Activated CD4-positive, alpha-beta T cell treated with anti-CD3 and anti-CD28 coated beads for 36 hours (primary cell): Measurements from ENCODE around the gene SKI. TPM values are rescaled to one million over a fixed set of nuclear protein-coding genes. Genes with fewer than 3 reads are reported as not detected.

Experiments
- ATAC-seq: fragments of 200-7000 bp; cut with Tn5 transposase; one replicate; pipeline ENCODE4 v1.10.0; 2021; ENCODE audit warnings: mild to moderate bottlenecking, moderate library complexity
- CTCF ChIA-PET: fragments of 350-600 bp; sonication (Branson Sonifier 250); formaldehyde crosslinking; loops from one replicate; lab custom pipeline; 2021; ENCODE audit warnings: antibody characterized with exemption; lab: Charles Lee
- POLR2A ChIA-PET: fragments of 350-600 bp; sonication (Branson Sonifier 250); formaldehyde crosslinking; loops from one replicate; lab custom pipeline; 2021; ENCODE audit warnings: antibody characterized with exemption, inconsistent platforms; lab: Charles Lee
- DNase-seq: peaks from one replicate; pipeline ENCODE4 v3.0.0-alpha.2; 2020
- H3K27ac Mint-ChIP-seq: one replicate; pipeline ENCODE4 v1.8.0; 2021; ENCODE audit warnings: mixed read lengths
- H3K27me3 Mint-ChIP-seq: one replicate; pipeline ENCODE4 v1.8.0; 2021; ENCODE audit warnings: mixed read lengths
- H3K36me3 Mint-ChIP-seq: one replicate; pipeline ENCODE4 v1.8.0; 2021; ENCODE audit warnings: low read depth, mixed read lengths
- H3K4me1 Mint-ChIP-seq: one replicate; pipeline ENCODE4 v1.8.0; 2021; ENCODE audit warnings: mixed read lengths
- H3K4me3 Mint-ChIP-seq: one replicate; pipeline ENCODE4 v1.8.0; 2021; ENCODE audit warnings: mild to moderate bottlenecking, moderate library complexity, mixed read lengths
- H3K9me3 Mint-ChIP-seq: one replicate; pipeline ENCODE4 v1.8.0; 2021; ENCODE audit warnings: low read depth, mixed read lengths
- intact Hi-C, 2 experiments: fragments of 100-400 bp; cut with DNase I in 1 of 2; cut with micrococcal nuclease in 1 of 2; formaldehyde crosslinking; loops; one replicate each; pipeline versions ENCODE4 v1.14.2 to v1.15.1; 2022 to 2024; cut with DNase I, micrococcal nuclease
- total RNA-seq, 2 experiments: library from RNA; stranded (reverse); gene quantifications; one replicate each; pipeline ENCODE4 v1.2.3, GENCODE V29; 2021

The SKI gene
- total RNA-seq, 2 experiments from 2014 or later: 28.7 to 34.0 TPM

DNA sequence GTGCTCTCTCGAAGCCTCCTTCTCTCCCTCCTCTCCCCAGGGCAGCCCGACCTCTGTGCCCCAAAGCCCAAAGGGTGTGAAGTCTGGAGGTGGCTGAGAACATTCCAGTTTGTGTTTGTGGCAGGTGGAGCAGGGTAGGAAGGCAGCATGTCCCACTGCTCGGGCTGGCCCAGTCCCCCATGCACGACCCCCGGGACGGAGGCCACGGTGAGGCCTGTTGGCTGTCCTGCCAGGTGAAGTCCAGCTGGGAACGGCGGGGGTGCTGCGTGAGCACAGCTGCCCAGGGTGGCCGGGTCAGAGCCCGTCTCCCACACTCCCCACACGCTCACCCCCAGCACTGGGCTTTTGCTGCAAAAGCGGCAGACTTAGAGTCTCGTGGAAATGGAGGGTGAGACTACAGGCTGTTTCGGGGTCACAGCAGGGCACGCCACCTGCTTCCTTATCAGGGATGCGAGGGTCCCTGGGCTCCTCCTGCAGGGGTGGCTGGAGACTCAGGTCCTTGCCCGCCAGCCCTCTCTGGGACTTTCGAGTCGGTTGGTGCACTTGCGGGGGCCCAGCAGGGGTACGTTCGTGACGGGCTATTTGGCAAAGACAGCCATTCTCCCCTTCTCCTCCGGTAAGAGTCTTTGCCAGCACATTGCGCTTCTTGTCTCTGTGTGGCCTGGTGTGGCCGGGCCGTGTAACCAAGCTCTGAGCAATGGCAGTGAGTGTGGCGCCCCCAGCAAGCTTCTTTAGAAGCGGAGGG is 123.0 kb downstream of the SKI start:
- H3K9me3 Mint-ChIP-seq: no peaks in the 10 kb centered on the region
- H3K4me1 Mint-ChIP-seq: no peaks in the 10 kb centered on the region
- ChIA-PET CTCF (no interaction called here), POLR2A (no interaction called here)
- no peaks in the 10 kb centered on the region for H3K36me3 Mint-ChIP-seq
- ATAC-seq: no peak
- H3K27ac Mint-ChIP-seq: no peak overlapping the region
- H3K4me3 Mint-ChIP-seq: no peak overlapping the region
- intact Hi-C loops: no loop called here
- no peaks in the 10 kb centered on the region for H3K27me3 Mint-ChIP-seq
- DNase-seq: no peak

DNA sequence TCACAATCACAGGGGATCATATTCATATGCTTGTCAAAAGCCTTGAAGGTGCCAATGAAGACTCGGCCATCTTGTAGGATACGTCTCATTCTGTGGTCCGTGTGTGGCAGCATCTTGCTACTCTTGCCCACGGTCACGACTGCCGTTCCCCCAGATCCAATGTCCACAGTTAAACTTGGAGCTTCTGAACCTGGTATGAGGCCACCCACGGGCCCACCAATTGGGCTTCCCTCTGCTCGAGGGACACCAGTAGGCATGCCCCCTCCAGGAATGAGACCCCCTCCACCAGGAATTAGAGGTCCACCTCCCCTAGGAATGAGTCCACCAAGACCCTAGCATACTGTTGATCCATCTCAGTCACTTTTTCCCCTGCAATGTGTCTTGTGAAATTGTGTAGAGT is 123.6 kb downstream of the SKI start:
- no peaks in the 10 kb centered on the region for H3K27me3 Mint-ChIP-seq
- POLR2A ChIA-PET: no interaction called here
- CTCF ChIA-PET: no interaction called here
- no peak overlapping the region for H3K27ac Mint-ChIP-seq
- DNase-seq (no peak), ATAC-seq (no peak)
- H3K4me1 Mint-ChIP-seq: no peaks in the 10 kb centered on the region
- no peaks in the 10 kb centered on the region for H3K36me3 Mint-ChIP-seq
- H3K9me3 Mint-ChIP-seq: no peaks in the 10 kb centered on the region
- H3K4me3 Mint-ChIP-seq: no peak overlapping the region
- intact Hi-C loops: no loop called here

DNA sequence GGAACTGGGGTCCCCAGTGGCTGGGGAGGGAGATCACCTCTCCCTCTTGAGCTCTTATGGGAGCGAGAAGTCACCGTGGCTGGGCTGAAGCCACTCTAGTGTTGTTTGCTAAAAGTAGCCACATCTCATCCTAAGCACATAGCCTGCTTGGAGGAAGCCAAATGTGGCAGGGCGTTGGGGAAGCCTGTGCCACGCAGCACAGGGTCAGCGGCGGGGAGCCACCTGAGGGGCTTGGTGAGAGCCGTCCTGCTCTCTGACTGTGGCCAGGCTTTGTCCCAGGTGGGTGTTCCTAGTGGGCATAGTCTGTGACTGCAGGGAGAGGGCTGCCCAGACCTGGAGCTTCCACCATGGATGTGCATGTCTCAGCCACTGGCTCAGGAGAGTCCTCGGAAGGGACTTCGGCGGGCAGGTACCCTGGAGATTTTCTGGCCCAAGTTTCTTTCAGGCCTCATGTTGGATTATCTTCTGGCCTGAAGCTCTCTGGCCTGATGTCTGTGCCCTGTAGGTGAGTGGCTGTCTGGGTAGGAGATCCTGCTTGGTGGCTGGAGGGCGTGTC is 124.3 kb downstream of the SKI start:
- intact Hi-C loops: no loop called here
- POLR2A ChIA-PET: no interaction called here
- Mint-ChIP-seq H3K9me3 (no peaks in the 10 kb centered on the region), H3K4me1 (no peaks in the 10 kb centered on the region), H3K36me3 (no peaks in the 10 kb centered on the region), H3K27me3 (no peaks in the 10 kb centered on the region), H3K4me3 (no peak overlapping the region), H3K27ac (no peak overlapping the region)
- DNase-seq (no peak), ATAC-seq (no peak)
- CTCF ChIA-PET: interaction anchor here (0.6 to 0.9 kb wide), 2 partner anchors 156 to 924 kb away, joined by 3 to 4 read pairs; no protein-coding TSS in a partner anchor

DNA sequence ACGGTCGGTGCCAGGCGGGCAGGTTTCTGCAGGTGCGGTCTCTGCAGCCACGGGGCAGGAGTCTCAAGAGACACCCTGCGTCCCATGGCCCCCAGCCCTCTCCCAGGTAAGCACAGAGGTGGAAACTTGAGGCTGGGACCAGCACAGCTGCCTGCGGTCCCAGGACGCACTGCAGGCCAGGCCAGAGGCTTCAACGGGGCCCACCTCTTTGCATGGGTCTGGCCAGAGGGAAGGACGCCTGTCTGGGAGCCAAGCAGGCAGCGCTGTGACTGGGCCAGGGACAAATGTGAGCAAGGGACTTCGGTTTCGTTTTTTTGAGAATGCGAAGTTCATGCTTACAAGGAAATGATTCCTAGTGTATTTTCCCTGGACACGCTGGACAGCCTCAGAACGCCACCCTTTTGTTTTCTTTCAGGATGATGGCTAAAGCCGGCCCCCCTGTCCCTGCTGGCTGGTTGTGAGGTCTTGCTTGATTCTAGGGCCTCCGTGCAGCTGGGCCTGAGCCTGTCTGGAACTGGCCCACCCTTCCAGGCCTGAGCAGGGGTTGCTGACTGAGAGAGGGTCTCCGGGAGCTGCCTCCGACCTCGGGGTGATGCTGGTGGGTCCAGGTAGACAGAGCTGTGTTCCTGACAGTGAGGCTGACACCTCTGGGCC is 124.9 kb downstream of the SKI start:
- ChIA-PET POLR2A (no interaction called here), CTCF (interaction anchor here (0.6 to 0.9 kb wide), 2 partner anchors 157 to 923 kb away, joined by 3 to 4 read pairs; no protein-coding TSS in a partner anchor)
- intact Hi-C loops: no loop called here
- Mint-ChIP-seq H3K9me3 (no peaks in the 10 kb centered on the region), H3K4me3 (no peak overlapping the region), H3K4me1 (no peaks in the 10 kb centered on the region), H3K27me3 (no peaks in the 10 kb centered on the region), H3K27ac (no peak overlapping the region), H3K36me3 (no peaks in the 10 kb centered on the region)
- ATAC-seq (no peak), DNase-seq (no peak)

DNA sequence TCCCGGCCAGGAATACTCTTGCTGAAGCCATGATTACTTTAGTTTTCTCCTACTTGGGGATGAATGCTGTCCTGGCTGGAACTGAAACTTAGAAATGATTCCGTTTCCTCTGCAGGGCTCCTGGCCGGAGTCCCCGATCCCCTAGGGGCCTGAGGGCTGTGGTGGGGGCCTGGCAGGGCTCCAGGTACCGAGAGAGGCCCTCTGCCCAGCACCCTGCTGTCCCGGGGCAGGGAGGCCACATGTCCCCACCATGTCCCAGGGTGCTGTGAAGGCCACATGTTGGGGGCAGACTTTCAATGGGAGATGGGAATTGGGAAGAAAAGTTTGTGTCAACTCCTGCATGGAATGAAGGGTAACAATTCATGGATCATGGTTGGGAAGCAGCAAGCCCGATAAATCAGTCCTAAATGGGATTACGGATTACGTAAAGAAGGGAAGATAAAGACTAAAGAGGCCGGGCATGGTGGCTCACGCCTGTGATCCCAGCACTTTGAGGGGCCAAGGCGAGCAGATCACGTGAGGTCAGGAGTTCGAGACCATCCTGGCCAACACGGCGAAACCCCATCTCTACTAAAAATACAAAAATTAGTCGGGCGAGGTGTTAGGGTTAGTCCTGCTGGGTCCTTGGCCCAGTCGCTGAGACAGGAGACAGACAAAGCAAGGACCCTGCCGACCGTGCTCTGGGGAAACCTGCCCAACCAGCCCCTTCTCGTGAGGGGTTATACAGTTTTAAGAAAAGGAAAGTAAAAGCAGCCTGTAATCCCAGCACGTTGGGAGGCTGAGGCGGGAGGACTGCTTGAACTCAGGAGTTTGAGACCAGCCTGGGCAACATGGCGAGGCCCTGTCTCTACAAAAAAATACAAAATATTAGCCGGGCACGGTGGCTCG is 125.7 kb downstream of the SKI start:
- no peak overlapping the region for H3K27ac Mint-ChIP-seq
- no peaks in the 10 kb centered on the region for H3K4me1 Mint-ChIP-seq

DNA sequence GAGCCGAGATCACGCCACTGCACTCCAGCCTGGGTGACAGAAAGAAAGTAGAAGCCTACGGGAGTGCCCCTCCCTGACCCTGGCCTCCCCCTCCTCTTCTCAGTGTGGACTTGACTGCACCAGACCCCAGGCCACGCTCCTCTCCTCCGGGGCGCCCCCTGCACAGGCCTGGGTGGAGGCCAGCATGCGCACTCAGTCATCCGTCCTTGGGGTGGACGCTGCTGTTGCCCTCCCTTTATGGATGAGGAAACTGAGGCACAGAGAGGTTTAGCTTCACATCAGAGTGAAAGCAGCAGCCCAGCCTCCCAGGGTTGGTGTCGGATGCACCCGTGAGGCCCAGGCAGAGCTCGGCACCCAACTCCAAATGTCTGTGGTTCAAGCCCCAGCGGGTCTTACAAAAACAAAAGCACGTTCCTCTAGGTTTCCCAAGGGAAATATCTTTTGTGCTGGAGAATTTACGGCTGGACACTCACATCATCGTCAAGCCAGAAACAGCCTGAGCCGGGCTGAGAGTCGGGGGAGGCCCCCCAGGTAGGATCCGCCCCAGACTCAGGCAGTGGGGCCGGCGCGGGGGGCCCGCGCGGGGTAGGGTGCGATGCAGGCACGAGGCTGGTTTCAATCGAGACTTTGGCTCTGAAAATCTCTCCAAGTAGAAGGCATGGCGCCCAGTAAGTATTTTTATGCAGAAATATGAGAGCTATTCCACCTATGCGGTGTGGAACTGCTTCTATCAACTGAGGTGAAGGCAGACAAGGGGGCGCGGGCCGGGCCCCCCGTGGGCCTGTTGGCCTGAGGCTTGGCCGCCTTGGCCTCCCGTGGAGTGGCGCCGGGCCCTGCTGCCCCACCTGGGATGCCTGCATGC is 126.6 kb downstream of the SKI start:
- ATAC-seq (no peak), DNase-seq (no peak)
- Mint-ChIP-seq H3K4me3 (no peak overlapping the region), H3K27me3 (no peaks in the 10 kb centered on the region), H3K9me3 (no peaks in the 10 kb centered on the region), H3K4me1 (no peaks in the 10 kb centered on the region), H3K27ac (no peak overlapping the region), H3K36me3 (no peaks in the 10 kb centered on the region)
- ChIA-PET CTCF (interaction anchor here (1.0 kb wide), 1 partner anchor 180 kb away, joined by 4 read pairs; no protein-coding TSS in a partner anchor), POLR2A (no interaction called here)
- intact Hi-C loops: no loop called here

More for the DNA sequence above, 125.7 kb downstream of the SKI start:
- ChIA-PET POLR2A (no interaction called here), CTCF (no interaction called here)
- Mint-ChIP-seq H3K27me3 (no peaks in the 10 kb centered on the region), H3K4me3 (no peak overlapping the region), H3K36me3 (no peaks in the 10 kb centered on the region), H3K9me3 (no peaks in the 10 kb centered on the region)
- no peak for ATAC-seq
- intact Hi-C loops: no loop called here
- no peak for DNase-seq

DNA sequence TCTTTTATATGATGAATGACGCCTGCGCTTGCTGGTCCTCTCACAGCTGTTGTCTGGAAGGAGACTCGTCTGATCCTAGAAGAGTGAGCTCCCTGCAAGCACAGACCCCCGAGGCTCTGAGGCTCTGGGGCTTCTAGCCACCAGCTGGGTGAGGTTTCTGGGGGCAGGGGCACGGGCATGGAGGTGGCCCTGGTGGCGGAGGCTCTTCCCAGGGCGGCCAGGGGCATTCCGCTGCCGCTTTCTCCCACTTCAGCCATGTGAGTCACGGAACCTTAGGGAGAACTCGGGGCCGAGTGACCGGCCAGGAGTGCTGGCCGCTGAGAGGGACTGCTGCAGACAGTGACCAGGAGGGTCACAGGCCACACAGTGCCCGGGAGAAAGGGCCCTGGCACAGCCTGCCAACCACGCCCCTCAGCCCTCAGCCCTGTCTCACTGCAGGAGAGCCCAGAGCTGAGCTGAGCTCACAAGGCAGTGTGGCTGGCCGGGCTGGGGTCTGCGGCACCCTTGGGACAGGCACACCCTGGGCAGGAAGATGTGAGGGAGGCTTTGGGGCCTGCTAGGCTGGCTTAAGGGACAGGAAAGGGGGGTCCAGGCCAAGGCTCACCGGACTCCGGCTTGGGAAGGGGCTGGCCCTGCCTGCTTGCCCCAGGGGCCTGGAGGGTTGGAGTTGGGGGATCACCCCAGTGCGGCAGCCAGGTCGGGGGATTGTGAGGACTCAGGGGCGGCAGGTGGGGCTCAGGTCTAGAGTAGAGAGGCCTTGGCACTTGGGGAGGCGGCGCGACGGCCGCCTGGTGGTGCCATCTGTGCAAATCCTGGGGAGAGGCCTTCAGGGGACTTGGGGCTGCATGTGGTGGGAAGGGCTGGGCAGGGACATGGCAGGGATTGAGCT is 127.5 kb downstream of the SKI start:
- DNase-seq (no peak), ATAC-seq (no peak)
- Mint-ChIP-seq H3K36me3 (no peaks in the 10 kb centered on the region), H3K27ac (no peak overlapping the region), H3K9me3 (no peaks in the 10 kb centered on the region), H3K27me3 (no peaks in the 10 kb centered on the region), H3K4me3 (no peak overlapping the region), H3K4me1 (no peaks in the 10 kb centered on the region)
- CTCF ChIA-PET: interaction anchor here (1.0 kb wide), 1 partner anchor 181 kb away, joined by 4 read pairs; no protein-coding TSS in a partner anchor
- POLR2A ChIA-PET: no interaction called here
- intact Hi-C loops: no loop called here

DNA sequence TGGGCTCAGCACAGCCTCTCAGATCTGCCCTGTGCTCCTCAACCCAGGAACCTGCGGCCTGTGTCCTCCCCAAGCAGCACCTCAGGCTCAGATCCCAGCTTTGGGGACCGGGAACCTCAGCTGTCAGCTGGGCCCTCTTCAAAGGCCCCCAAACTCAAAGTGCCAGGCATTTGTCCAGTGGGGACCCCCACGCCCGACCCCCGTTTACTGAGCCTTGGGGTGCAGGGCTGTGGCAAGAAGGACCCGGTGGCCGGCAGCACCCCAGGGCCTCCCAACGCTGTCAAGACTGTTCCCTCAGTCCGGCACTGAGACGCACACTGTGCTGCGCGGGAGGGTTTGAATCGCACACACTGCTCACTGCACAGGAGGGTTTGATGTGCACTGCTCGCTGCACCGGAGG is 128.3 kb downstream of the SKI start:
- Mint-ChIP-seq H3K4me1 (no peaks in the 10 kb centered on the region), H3K36me3 (no peaks in the 10 kb centered on the region), H3K9me3 (no peaks in the 10 kb centered on the region), H3K27ac (no peak overlapping the region), H3K4me3 (no peak overlapping the region), H3K27me3 (no peaks in the 10 kb centered on the region)
- DNase-seq (no peak), ATAC-seq (no peak)
- intact Hi-C loops: no loop called here
- ChIA-PET POLR2A (no interaction called here), CTCF (no interaction called here)

DNA sequence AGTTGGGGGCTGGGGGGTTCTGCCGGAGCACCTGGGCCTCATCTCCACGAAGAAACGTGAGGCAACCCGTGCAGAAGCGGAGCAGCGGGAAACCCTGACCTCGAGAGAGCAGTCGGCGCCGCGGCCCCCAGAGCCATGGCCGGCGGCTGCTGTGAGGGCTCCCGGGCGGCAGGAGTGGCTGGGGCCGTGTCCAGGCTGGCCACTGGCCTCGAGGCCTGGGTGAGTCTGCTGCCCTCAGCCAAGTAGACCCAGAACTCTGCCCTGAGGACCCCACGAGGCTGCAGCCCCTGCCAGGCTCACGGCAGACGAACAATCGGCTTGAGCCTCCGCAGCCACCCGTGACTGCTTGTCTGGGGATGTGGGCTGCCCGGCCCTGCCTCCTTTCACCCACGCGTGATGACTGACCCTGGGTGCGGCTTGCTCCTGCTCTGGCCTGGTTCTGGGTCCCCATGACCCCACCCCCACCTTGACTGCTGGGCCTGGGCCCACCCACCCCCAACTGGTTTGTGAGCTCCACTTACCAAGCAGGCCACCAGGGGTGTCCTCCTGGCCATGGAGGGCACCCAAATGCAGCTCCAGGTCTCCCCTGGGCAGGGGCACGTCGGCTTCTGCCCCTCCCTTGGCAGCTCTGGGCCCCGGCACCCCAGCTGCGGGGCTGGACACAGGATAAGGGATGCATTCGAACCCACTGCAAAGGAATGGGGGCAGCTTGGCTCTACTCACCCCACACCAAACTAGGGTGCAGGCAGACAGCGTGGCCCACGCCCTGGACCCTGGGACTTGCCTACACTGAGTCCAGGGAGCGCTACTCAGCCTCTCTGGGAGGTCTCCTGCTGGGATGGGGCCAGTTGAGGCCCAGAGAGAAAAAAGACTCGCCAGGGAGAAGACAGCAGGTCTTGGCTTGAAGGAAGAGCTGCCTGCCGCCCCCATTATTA is 129.1 kb downstream of the SKI start:
- H3K4me1 Mint-ChIP-seq: no peaks in the 10 kb centered on the region
- peaks cover under 1% of the 10 kb centered on the region for H3K9me3 Mint-ChIP-seq
- CTCF ChIA-PET: no interaction called here
- no peak for ATAC-seq
- H3K27ac Mint-ChIP-seq: no peak overlapping the region
- DNase-seq: no peak
- no peak overlapping the region for H3K4me3 Mint-ChIP-seq
- intact Hi-C loops: no loop called here
- H3K27me3 Mint-ChIP-seq: no peaks in the 10 kb centered on the region
- H3K36me3 Mint-ChIP-seq: no peaks in the 10 kb centered on the region
- POLR2A ChIA-PET: no interaction called here
